Lower leg skin (tissue), 3 donors: ENCODE results near the gene RNF227.

Experiments used
- CTCF ChIP-seq, 3 donors: fragments of 450-650 bp; IDR thresholded peaks; one replicate each; pipeline ENCODE4 v1.5.1; 2016; ENCODE audit warnings: antibody characterized with exemption in 3 of 3, mild to moderate bottlenecking in 3 of 3, moderate library complexity in 2 of 3
- POLR2A ChIP-seq, 2 donors: fragments of 450-650 bp; IDR thresholded peaks; one replicate each; pipeline ENCODE4 v1.6.1; 2016 to 2017; ENCODE audit warnings: antibody characterized with exemption in 2 of 2, mild to moderate bottlenecking in 1 of 2, moderate library complexity in 1 of 2

GRCh38 chr17:7943291-7943690 lies 27.2 kb upstream of the RNF227 start:
- TF ChIP-seq CTCF (IDR thresholded peaks at IDR 0.05), result no peak
- no peak for TF ChIP-seq POLR2A (IDR thresholded peaks at IDR 0.05)
